Measurements from ENCODE around the gene MUC5B.

DNA sequence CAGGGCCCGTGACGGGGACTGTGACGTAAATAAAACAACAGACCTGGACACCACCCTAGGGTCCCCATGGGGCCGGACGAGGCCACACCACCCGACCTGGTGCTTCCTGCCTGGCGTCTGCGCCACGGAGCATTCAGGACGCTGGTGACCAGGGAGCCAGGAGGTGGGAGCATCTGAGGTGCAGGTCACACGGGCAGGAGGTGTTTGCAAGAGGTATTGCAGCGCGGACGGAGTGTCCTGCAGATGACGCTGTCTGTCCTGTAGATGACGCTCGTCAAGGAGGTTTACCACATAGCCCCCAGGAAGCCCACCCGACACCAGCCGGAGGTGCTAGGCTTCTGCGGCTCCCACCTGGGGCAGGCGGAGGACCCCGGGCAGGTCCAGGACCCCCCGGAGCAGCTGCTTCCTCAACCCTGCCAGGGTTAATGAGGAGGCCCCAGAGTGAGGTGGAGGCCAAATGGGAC, 986 bp upstream of the MUC5B start:
- TF ChIP-seq EZH2phosphoT487 (IDR thresholded peaks at IDR 0.05; ENCODE audit: insufficient read depth, low read depth) = no peak
- no peak for TF ChIP-seq EZH2 (IDR thresholded peaks at IDR 0.05; ENCODE audit: insufficient read depth, poor library complexity, severe bottlenecking)
